ENCODE data around the gene NCOA5.

NCOA5 gene

GRCh38 chr20:46060301-46060881 is 29.4 kb downstream of the NCOA5 start:
- no peak for DNase-seq (ENCODE audit: low read depth)

GRCh38 chr20:46058599-46059281 is 31.0 kb downstream of the NCOA5 start:
- DNase-seq (ENCODE audit: low read depth) = no peak

GRCh38 chr20:46057856-46058598 is 31.7 kb downstream of the NCOA5 start:
- no peak for DNase-seq (ENCODE audit: low read depth)

GRCh38 chr20:46056970-46057855 is 32.5 kb downstream of the NCOA5 start:
- DNase-seq (ENCODE audit: low read depth) = no peak

GRCh38 chr20:46056027-46056833 is 33.5 kb downstream of the NCOA5 start:
- no peak for DNase-seq (ENCODE audit: low read depth)

- no peak for DNase-seq (ENCODE audit: low read depth)
Measured at GRCh38 chr20:46055269-46055668, 34.5 kb downstream of the NCOA5 start.

GRCh38 chr20:46054606-46055005 is 35.2 kb downstream of the NCOA5 start:
- DNase-seq (ENCODE audit: low read depth) = no peak

- no peak for DNase-seq (ENCODE audit: low read depth)
Measured at GRCh38 chr20:46053416-46053815, 36.3 kb downstream of the NCOA5 start.

GRCh38 chr20:46051556-46052308 is 38.0 kb downstream of the NCOA5 start:
- no peak for DNase-seq (ENCODE audit: low read depth)

- no peak for DNase-seq (ENCODE audit: low read depth)
Measured at GRCh38 chr20:46050885-46051284, 38.9 kb downstream of the NCOA5 start.

GRCh38 chr20:46050444-46050843 is 39.3 kb downstream of the NCOA5 start:
- no peak for DNase-seq (ENCODE audit: low read depth)

GRCh38 chr20:46049815-46050214 is 39.9 kb downstream of the NCOA5 start:
- no peak for DNase-seq (ENCODE audit: low read depth)

- DNase-seq (ENCODE audit: low read depth) = no peak
Measured at GRCh38 chr20:46049190-46049589, 40.6 kb downstream of the NCOA5 start.

GRCh38 chr20:46047821-46048220 is 41.9 kb downstream of the NCOA5 start:
- no peak for DNase-seq (ENCODE audit: low read depth)

- no peak for DNase-seq (ENCODE audit: low read depth)
Measured at GRCh38 chr20:46046588-46047310, 43.0 kb downstream of the NCOA5 start.

- DNase-seq (ENCODE audit: low read depth) = no peak
Measured at GRCh38 chr20:46044896-46045295, 44.9 kb downstream of the NCOA5 start.

- DNase-seq (ENCODE audit: low read depth) = no peak
Measured at GRCh38 chr20:46043556-46043955, 46.2 kb downstream of the NCOA5 start.

GRCh38 chr20:46040902-46041535 is 48.7 kb downstream of the NCOA5 start:
- DNase-seq (ENCODE audit: low read depth) = peak; percentile 22

- DNase-seq (ENCODE audit: low read depth) = no peak
Measured at GRCh38 chr20:46037036-46037435, 52.7 kb downstream of the NCOA5 start.

- no peak for DNase-seq (ENCODE audit: low read depth)
Measured at GRCh38 chr20:46036370-46036769, 53.4 kb downstream of the NCOA5 start.
